ENCODE results near the gene RASGRP4. TPM values are rescaled to one million over a fixed set of nuclear protein-coding genes. Genes with fewer than 3 reads are reported as not detected.

RASGRP4 gene
- total and polyA plus RNA-seq, 10 of the 15 experiments (the other 5 are each of a cell fraction or from before 2014, with no cell fraction given), result 0.24 to 7.4 (median 3.3) TPM

DNA sequence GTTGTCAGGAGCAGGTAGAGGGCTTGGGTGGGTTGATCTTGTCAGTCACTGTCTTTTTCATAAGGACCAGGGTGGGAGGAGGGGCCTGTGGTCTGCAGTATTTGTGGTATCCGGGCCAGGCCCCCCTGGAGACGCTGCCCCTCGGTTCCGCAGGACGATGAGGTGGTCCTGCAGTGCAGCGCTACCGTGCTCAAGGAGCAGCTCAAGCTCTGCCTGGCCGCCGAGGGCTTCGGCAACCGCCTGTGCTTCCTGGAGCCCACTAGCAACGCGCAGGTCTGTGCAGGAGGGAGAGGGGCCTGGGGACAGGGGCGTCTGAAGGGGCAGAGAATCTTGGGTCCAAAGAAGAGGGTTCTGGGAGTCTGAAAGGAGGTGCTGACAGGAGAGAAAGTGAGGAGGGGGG is 14.6 kb upstream of the RASGRP4 start:
- RAD21 ChIA-PET (ENCODE audit: unreplicated experiment), result interaction anchor here (1.3 kb wide), 1 partner anchor 38 kb away, joined by 10 read pairs; the partner anchor contains the start of gene FAM98C

DNA sequence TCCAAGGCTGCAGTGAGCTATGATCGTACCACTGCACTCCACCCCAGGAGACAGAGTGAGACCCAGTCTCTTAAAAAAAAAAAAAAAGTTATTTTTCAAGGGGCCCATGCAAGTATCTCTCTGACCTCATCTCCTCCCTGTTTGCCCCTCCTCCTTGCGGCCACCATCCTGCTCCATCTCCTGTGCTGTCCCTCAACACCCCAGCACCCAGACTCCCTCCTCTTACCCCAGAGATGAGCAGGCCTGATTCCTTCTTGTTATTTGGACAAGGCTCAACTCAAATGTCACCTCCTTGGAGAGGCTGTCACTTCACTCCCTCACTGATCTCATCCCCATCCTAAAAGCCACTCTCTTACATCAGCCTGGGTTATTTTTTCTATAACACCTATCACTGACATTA is 11.9 kb upstream of the RASGRP4 start:
- H3K9ac ChIP-seq (ENCODE audit: control insufficient read depth, insufficient read depth, low read length), result no peak overlapping the region
- ChIA-PET SMC1A (ENCODE audit: uncharacterized antibody, unreplicated experiment) (no interaction called here), POLR2A (no interaction called here), CTCF (interaction anchor here (0.7 to 2.2 kb wide), 2 partner anchors 35 to 162 kb away, joined by 4 to 6 read pairs; partner anchors contain the start of gene FAM98C), RAD21 (ENCODE audit: unreplicated experiment) (interaction anchor here (0.7 kb wide), 1 partner anchor 64 kb away, joined by 3 read pairs; no protein-coding TSS in a partner anchor)
- intact Hi-C loops (cut with micrococcal nuclease; ENCODE audit: unreplicated experiment), result no loop called here
- no peak overlapping the region for H3K4me2 ChIP-seq (ENCODE audit: control insufficient read depth, insufficient read depth)
- no TSS peak for BruUV-seq (replicated peaks)
- no peaks in the 10 kb centered on the region for H3K79me2 ChIP-seq (ENCODE audit: control insufficient read depth, insufficient read depth, low read length)
- no peaks in the 10 kb centered on the region for H3K36me3 ChIP-seq (ENCODE audit: control insufficient read depth in 2 of 2, insufficient read depth in 2 of 2, low read length in 1 of 2)
- DNase-seq (ENCODE audit: low read depth, low spot score) (no peak), FAIRE-seq (no peak), ATAC-seq (no peak)
- no peak overlapping the region for H2AFZ ChIP-seq (ENCODE audit: control insufficient read depth, low read depth, low read length)
- H4K20me1 ChIP-seq (ENCODE audit: control insufficient read depth, insufficient read depth), result no peaks in the 10 kb centered on the region
- in situ Hi-C loops (cut with MboI), result no loop called here
- no peak overlapping the region for H3K27ac ChIP-seq (ENCODE audit: control insufficient read depth, insufficient read depth)
- H3K9me3 ChIP-seq (replicated peaks; ENCODE audit: control insufficient read depth, insufficient read depth, low read length), result no peaks in the 10 kb centered on the region
- no peak overlapping the region for H3K4me3 ChIP-seq
- H3K4me1 ChIP-seq (ENCODE audit: control insufficient read depth, insufficient read depth, low read length), result no peaks in the 10 kb centered on the region
- no peaks in the 10 kb centered on the region for H3K27me3 ChIP-seq (replicated peaks in 1 of 2; ENCODE audit: control insufficient read depth in 2 of 2, insufficient read depth in 2 of 2, low read length in 1 of 2)
- WGBS (ENCODE audit: insufficient coverage, insufficient replicate concordance, low lambda C conversion rate, missing lambda C conversion rate), result 53% methylated on average over 2 of the region's 2 CpGs
- TF ChIP-seq WRNIP1 (IDR thresholded peaks at IDR 0.05; ENCODE audit: borderline replicate concordance, low read depth, low read length) (no peak), NFYA (IDR thresholded peaks at IDR 0.05; ENCODE audit: borderline replicate concordance, low read depth, low read length) (no peak), MEF2A (IDR thresholded peaks at IDR 0.05; ENCODE audit: insufficient read depth, low read depth, low read length) (no peak), EZH2 (IDR thresholded peaks at IDR 0.05; ENCODE audit: borderline replicate concordance, control insufficient read depth, low read depth, low read length) (no peak), MEF2B (IDR thresholded peaks at IDR 0.05; ENCODE audit: partially characterized antibody, poor library complexity, severe bottlenecking) (no peak), SMARCA5 (IDR thresholded peaks at IDR 0.05) (no peak), KLF5 (IDR thresholded peaks at IDR 0.05; ENCODE audit: partially characterized antibody) (no peak), BCL11A (IDR thresholded peaks at IDR 0.05; ENCODE audit: low read depth, low read length) (no peak), SP1 (IDR thresholded peaks at IDR 0.05; ENCODE audit: low read depth, low read length) (no peak), EP300 (IDR thresholded peaks at IDR 0.05; ENCODE audit: borderline replicate concordance in 1 of 2, control insufficient read depth in 1 of 2, low read depth in 2 of 2, low read length in 2 of 2) (no peak), CREB1 (IDR thresholded peaks at IDR 0.05; ENCODE audit: low read depth) (no peak)
- TF ChIP-seq, protein P1, sequence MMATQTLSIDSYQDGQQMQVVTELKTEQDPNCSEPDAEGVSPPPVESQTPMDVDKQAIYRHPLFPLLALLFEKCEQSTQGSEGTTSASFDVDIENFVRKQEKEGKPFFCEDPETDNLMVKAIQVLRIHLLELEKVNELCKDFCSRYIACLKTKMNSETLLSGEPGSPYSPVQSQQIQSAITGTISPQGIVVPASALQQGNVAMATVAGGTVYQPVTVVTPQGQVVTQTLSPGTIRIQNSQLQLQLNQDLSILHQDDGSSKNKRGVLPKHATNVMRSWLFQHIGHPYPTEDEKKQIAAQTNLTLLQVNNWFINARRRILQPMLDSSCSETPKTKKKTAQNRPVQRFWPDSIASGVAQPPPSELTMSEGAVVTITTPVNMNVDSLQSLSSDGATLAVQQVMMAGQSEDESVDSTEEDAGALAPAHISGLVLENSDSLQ (IDR thresholded peaks at IDR 0.05), result no peak

More for the DNA sequence above, 14.6 kb upstream of the RASGRP4 start:
- no peak for FAIRE-seq
- Histone ChIP-seq H3K27ac (ENCODE audit: control insufficient read depth, insufficient read depth) (no peak overlapping the region), H3K4me1 (ENCODE audit: control insufficient read depth, insufficient read depth, low read length) (no peaks in the 10 kb centered on the region), H3K36me3 (ENCODE audit: control insufficient read depth in 2 of 2, insufficient read depth in 2 of 2, low read length in 1 of 2) (no peaks in the 10 kb centered on the region), H2AFZ (ENCODE audit: control insufficient read depth, low read depth, low read length) (no peak overlapping the region), H3K9me3 (replicated peaks; ENCODE audit: control insufficient read depth, insufficient read depth, low read length) (no peaks in the 10 kb centered on the region), H3K79me2 (ENCODE audit: control insufficient read depth, insufficient read depth, low read length) (no peaks in the 10 kb centered on the region), H3K9ac (ENCODE audit: control insufficient read depth, insufficient read depth, low read length) (no peak overlapping the region), H4K20me1 (ENCODE audit: control insufficient read depth, insufficient read depth) (no peaks in the 10 kb centered on the region), H3K27me3 (replicated peaks in 1 of 2; ENCODE audit: control insufficient read depth in 2 of 2, insufficient read depth in 2 of 2, low read length in 1 of 2) (no peaks in the 10 kb centered on the region), H3K4me3 (no peak overlapping the region), H3K4me2 (ENCODE audit: control insufficient read depth, insufficient read depth) (no peak overlapping the region)
- no peak for DNase-seq (ENCODE audit: low read depth, low spot score)
- ChIA-PET CTCF (interaction anchor here (1.4 kb wide), 1 partner anchor 38 kb away, joined by 9 read pairs; the partner anchor contains the start of gene FAM98C), SMC1A (ENCODE audit: uncharacterized antibody, unreplicated experiment) (no interaction called here), POLR2A (no interaction called here)
- BruUV-seq (replicated peaks), result no TSS peak
- TF ChIP-seq ZZZ3 (IDR thresholded peaks at IDR 0.05; ENCODE audit: control insufficient read depth, insufficient read length, low read depth) (no peak), NR2C1 (IDR thresholded peaks at IDR 0.05) (no peak), SMC3 (IDR thresholded peaks at IDR 0.05; ENCODE audit: borderline replicate concordance, low read length) (no peak), MEF2B (IDR thresholded peaks at IDR 0.05; ENCODE audit: partially characterized antibody, poor library complexity, severe bottlenecking) (no peak), MYB (IDR thresholded peaks at IDR 0.05; ENCODE audit: borderline replicate concordance, low read depth, low read length) (no peak), RB1 (IDR thresholded peaks at IDR 0.05; ENCODE audit: borderline replicate concordance) (no peak), IRF4 (IDR thresholded peaks at IDR 0.05; ENCODE audit: low read depth, low read length) (no peak), ASH2L (IDR thresholded peaks at IDR 0.05; ENCODE audit: borderline replicate concordance, low read depth) (no peak), SREBF2 (IDR thresholded peaks at IDR 0.05; ENCODE audit: low read length) (no peak), ZBED1 (IDR thresholded peaks at IDR 0.05; ENCODE audit: borderline replicate concordance) (no peak), SUZ12 (IDR thresholded peaks at IDR 0.05; ENCODE audit: unreplicated experiment) (no peak), SP1 (IDR thresholded peaks at IDR 0.05; ENCODE audit: low read depth, low read length) (no peak), GABPA (IDR thresholded peaks at IDR 0.05; ENCODE audit: low read depth) (no peak), RELA (IDR thresholded peaks at IDR 0.05; ENCODE audit: borderline replicate concordance, partially characterized antibody) (no peak)
- intact Hi-C loops (cut with micrococcal nuclease; ENCODE audit: unreplicated experiment) (no loop called here), in situ Hi-C loops (cut with MboI) (no loop called here)
- 67% methylated on average over 11 of the region's 14 CpGs for WGBS (ENCODE audit: insufficient coverage, insufficient replicate concordance, low lambda C conversion rate, missing lambda C conversion rate)
- no peak for ATAC-seq

Data from GM12878 (cell line).